NCI-H524 treated with DMSO at 0.1 percent for 48 hours (cell line): Measurements from ENCODE around the gene KCTD10.
"Not testable (repeated sequence)": the region's sequence is repeated elsewhere in the genome, so short reads cannot be mapped to it uniquely, and the experiment has no call there.

Experiments
- DNase-seq: peaks from one replicate; lab custom pipeline; 2025; lab: John Stamatoyannopoulos, UW

The KCTD10 gene

DNA sequence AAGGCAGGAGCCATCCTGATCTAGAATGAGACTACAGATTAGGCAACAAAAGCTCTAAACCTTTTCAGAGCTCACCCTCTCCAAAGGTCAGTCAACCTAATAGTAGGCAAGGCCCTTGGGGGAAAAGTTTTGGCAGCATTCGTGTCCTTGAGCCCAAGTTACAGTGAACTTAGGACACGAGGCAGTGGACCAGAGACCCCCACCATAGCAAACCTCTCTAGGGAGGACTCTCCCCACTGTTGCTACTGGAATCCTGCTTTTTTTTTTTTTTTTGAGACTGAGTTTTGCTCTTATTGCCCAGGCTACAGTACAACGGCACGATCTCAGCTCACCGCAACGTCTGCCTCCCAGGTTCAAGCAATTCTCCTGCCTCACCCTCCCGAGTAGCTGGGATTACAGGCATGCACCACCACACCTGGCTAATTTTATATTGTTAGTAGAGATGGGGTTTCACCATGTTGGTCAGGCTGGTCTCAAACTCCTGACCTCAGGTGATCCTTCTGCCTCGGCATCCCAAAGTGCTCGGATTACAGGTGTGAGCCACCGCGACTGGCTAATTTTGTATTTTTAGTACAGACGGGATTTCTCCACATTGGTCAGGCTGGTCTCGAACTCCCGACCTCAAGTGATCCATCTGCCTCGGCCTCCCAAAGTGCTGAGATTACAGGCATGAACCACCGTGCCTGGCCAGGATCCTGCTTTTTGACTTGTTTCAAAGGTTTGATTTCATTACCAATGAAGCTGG, 3.4 kb downstream of the KCTD10 start:
- not testable (repeated sequence) for DNase-seq

DNA sequence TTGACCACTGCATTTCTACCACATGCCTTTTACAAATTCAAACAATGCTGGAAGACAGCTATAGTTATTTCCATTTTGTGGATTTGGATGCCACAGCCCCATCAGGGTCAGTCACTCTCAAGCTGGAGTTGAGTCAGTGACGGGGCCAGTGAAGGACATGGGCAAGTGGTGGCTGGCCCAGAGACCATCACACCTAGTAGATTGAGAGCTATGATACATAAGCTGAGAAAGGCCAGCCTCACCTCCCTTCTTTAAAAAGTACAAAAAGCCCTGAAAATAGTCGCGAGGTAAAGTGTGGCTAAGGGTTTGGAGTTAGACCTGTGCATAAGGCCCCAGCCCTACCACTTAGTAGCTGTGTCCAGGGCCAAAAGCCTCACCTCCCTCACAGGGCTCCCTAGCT, 4.1 kb downstream of the KCTD10 start:
- no peak for DNase-seq

DNA sequence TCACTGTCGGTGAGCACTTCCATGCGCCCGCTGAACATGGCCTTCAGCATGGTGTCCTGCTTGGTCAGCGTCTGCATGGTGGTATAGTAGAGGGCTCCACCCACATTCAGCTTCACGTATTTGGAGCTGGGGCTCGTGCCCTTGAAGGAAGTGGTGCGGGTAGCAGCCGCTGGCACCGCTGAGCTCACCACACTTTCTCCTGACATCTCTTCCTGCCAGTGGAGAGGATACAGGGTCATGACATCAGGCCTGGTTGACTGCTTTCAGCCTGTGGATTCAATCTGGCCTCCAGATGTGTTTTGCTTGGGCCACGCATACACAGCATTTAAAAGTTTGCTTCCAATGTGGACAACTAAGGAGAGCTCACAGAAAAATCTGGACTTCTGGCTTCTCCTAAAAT, 7.6 kb downstream of the KCTD10 start:
- no peak for DNase-seq

DNA sequence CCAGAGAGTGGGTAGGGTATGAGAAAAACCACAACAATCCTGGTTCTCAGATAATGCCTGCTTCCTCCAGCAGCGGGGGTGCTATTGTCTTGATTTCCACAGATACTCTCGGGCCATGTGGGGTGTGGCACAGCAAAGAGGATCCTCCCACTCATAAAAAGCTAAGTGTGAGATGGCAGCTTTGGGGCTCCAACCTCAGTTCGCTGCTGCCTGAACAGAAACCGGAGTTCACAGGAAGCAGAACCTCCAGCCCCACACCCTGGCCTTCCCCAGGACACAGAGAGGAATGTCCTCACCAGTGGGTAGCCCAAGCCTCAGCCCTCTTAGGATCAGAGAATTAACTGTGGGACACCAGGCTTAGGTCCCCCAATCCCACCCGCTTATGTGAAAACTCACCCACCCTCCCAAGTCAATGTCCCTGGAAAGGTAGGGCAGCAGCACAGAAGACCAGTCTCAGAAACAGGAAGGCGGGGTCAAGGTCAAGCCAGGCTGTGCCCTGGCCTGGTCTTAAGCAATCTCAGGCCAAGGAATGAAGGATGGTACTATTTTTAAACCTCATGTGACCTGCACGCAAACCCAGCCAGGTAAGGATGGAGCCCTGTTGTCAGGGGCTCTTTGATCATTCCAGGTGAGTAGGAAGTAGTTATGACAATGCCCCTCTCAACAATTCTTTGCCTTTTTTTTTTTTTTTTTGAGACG, 9.0 kb downstream of the KCTD10 start:
- DNase-seq, result no peak

DNA sequence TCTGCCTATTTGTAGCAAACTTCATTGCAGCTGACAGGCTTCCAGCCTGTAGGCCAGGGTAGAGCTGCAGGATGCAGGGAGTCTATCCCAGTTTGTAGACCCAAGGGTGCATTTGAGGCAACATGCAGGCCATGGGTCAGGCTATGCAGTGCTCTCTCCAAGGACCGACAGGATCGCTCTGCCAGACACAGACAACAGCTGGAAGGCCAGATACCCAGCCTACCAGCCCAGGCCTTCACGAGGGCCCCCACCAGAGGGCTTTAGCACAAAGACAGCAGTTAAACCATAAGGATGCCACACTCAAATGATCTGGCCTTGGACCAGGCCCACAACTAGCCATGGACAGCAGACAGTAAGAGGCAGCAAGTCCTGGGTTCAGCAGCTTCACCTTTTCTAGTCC, 10.3 kb downstream of the KCTD10 start:
- DNase-seq, result no peak

DNA sequence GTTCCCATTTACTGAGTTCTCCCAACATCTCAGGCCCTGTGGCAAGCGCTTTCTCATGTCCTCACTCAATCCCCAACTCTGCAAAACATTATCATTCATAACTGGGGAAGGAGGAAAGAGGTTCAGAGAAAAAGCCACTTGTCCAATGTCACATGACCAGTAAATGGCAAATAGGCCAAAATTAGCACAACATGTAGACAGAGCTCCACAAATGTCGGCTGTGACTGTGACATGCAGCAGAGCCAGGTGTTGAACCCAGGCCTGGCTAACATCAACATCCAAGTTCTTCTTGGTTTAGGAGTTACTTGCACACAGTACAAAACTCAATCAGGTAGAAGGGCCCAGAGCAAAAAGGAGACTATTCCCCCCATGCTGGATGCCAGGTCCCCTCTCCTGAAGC, 10.8 kb downstream of the KCTD10 start:
- no peak for DNase-seq

DNA sequence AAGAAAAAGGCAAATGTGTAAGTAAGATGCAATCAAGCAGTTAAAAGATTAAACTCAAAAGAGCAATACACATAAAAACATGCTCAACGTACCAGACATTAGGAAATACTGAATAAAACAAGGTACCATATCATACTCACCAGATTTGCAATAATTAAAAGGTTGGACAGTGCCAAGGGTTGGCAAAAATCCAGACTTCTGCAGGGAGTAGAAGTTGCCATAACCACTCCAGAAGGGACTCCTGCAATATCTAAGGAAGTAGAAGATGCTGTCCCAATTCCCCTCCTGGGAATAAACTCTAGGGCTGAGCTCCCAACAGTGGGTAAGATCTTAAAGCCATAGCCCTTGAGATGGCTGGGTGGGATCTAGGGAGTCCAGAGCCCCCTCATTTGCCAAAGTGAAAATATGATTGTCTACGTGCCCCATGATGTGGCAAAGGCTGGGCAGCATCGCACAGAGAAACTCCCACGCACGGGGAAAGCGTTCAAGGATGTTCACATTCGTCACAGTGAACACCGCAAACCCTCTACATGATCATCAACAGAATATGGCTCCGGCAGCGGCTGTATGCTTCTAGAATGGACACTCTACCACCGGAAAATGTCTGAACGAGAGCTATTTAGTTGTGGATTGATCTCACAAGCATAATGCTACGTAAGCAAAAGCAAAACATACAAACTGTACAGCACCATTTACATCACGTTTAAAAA, 12.3 kb downstream of the KCTD10 start:
- DNase-seq, result no peak

DNA sequence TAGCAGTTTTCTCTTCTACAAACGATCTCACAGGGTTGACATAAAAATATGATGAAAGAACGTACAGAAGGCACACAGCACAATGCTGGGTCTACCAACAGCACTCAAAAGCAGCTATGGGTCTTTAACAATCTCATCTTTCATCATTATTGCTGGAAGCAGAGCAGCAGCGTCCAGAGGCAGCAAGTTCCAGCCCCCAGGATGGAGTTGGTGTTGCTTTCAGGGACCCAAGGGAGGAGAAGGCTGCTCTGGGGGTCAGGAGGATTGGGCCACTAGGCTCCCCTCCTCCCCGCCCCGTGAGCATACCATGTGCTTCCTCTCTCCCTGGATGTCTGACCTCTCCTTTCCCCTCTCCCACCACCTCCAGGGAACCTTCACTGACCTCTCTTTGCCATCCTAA, 13.3 kb downstream of the KCTD10 start:
- DNase-seq, result no peak

DNA sequence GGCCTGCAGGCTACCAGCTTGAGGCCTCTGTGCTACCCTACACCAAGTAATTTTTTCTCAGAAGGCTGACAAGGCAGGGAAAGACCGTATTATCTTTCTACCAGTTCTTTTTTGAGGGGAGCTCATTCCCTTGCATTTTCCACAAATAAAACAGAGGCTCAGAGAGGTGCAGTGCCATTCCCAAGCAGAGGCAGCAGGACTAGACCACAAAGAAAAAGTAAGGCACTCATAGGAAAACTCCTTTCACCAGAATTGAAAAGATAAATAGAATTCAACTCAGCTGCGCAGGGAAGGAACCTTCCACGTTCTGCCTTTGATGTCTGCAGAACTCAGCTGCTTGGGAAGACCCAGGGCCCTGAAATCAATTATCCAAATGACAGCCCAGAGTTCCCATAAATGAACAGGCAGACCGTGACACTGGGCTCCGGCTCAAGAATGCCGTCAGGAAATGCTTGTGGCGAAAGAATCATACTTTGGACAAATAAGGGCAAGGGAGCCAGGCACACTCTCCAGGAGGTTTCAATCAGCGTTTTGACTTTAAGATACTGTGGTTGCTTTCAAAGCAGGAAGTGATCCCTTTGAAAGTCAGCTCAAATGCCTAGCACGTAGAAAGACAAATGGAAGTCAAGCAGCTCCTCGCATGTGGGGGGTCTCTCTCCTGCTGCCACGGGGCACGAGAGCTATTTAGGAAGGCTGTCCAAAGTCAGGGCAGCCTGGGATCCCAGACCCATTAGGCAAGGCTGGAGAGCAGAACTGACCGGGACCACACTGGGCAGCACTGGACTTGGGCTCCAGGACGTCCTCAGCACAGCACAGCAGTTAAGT, 14.0 kb downstream of the KCTD10 start:
- no peak for DNase-seq

DNA sequence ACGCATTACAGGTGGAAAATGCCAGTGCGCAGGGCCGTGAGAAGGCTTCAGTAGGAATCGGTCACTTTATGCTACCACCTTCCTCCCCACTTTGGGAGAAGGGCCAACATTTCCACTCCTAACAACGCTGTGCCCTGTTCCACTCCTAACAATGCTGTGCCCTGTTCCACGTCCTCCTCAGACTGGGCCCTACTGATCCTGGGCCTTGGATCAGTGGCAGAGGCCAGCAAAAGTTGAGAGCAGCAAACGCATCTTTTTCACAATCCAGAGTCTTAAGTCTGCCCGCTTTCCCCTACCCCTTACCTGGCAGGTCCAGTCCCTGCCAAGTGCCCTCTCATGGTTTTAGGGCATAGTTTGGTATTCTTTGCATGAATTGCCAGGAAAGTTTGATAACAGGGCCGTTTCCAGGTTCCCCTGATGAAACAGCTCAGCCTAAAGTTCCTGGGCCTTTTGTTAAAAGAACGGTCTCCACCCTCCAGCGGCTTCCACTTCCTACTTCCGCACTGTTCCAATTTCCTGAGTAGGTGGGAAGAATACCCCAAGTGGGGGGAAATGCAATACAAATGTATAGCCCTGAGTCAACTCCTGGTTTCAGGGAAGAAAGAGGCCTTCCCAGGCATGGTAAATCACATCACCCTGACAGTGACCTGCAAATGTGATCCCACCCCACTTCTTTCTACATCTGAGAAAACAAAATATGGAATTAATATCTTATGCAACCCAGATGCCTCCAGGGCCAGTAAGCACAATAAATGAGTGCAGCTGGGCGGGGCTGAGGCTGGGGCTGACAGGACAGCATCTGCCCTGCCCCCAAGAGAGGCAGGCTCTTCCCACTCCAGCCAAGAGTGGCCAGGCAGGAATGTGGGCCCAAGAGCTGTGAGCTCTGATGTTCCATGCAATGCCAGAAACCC, 15.0 kb downstream of the KCTD10 start:
- DNase-seq, result no peak

DNA sequence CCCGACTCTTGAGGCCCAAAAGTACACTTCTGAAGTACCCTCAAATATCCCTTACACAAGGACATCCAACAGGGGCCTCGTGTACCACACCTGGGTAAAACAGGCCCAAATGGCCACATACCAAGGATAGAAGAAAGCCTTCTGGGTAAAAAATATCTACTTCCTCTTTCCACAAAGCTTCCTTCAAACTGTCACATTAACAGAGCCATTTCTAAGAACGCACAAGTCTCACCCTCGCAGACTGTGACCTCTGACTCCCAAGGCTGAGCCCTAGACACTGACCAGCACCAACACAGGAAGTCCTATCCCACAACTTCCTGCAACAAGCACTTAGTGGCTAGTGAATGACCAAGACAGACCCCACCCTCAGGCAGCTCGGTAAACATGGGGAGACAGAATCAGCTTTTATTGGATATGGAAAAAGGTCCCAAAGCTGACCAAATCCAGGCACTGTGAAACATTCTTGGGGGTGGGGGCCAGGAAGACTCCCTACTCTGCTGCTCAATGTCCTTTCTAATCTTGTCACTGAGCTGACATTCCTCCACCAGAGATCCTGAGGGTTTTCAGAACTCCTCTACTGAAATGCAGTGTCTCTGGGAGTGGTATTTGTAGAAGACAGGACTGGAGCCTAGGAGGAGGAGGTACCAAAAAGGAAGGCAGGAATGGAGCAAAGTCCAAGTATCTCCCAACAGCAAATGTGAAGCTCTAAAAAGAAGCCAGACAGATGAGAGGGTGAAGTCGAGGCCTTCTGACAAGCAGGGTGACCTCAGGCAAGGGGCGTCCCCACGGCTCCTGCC, 15.9 kb downstream of the KCTD10 start:
- no peak for DNase-seq

DNA sequence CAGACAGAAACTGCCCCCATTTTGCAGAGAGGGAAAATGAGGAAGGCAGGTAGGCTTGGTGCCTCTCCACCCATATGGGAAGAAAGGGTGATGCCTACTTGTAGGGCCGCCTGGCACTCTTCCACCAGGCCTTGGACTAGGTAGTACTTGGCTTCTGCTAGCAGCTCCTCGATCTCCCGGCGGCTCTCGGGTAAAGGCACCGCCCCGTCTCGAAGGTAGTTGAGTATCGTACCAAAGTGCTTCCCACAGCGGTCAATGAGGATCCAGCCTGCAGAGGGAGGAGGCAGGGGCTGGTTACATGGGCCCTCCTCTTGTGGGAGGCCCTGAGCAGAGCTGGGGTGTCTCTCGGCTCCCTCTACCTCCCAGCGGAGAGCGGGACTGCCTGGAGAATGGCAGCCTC, 16.6 kb downstream of the KCTD10 start:
- DNase-seq, result no peak

DNA sequence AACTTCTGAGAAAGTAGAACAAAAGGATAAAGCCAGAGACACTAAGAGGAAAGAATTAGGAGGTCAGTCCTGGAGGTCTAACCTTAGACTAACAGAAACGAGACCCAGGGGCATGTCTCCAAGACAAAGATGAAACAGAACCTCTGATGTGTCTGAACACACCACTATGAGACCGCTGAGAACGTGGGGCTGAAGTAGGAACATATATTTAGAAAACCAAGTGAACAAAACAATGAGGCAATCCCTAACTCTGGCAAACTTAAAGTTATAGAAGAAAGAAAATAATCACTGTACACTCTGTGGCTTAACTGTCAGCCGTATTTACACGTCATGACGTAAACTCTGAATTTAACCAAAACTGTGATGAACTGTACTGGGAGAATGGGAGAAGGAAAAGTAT, 17.9 kb downstream of the KCTD10 start:
- no peak for DNase-seq

DNA sequence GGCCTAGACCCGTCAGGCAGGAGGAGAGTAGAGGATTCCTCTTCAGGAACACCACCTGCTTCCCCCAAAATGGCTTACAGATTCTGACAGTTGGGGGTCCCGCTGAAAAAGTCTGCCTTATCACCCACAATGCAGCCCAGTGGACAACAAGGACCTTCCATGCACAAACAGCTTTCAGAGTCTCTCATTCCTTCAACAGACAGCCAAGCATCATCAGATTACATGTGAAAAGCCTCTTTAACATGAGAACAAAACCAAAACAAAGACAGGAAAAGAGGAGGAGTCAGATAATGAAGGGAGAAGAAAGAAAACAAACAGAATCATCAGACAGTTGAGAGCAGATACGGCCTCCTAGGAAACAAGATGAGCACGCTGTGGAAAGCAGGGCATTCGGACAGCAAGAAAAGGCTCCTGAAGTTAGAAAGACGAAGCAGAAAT, 18.3 kb downstream of the KCTD10 start:
- no peak for DNase-seq

DNA sequence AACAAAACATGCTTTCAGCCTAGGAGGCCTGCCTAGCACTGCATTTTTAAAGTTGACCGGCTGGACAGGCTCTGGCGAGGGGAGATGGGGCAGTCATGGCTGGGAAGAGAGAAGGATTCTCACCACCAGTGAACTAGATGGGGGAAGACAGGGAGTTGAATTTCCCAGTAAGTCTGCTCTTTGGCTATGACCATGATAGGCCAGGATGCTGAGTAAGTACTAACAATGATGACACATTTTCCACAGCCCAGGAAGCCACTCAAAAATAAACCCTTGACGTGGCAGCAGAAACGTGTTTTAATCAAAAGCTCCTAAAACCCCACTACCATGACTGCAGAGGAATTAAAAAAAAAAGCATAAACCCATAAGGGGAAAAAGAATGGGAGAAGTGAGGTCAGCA, 19.0 kb downstream of the KCTD10 start:
- DNase-seq, result no peak

DNA sequence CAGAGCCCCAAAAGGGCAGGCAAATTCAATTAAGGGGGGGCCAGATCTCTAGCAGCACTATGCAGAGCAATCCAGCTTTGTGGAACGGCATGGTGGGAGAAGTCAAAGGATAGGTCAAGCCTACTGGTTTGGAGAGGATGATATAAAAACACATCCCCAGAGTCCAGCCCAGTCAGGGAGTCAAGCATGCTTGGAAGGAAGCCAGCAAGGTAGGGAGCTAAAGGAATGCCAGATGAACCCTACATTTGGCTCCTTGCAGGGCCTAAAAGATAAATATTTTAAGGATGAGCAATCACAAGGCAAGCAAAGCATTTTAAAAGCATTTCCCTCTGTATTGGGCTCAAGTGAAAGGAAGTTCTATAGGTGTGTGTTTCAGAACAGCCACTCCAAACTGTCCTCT, 21.4 kb downstream of the KCTD10 start:
- DNase-seq, result no peak

DNA sequence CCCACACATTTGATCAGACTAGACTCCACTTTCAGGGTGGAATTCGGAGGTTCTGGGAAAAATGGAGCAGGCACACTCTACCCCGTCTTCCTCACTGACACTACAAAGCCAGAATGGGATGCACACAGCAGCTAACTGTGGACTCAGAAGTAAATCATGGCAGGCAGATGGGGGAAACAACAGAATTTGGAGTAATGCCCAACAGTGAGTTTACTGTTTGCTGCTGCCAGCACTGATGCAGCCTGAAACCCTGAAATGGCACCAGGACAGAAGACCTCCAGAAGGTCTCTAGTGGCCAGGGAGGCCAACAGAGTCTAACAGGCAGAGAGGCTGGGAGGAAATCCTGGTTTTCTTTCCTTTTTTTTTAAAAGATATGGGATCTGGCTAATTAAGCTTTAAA, 24.6 kb downstream of the KCTD10 start:
- DNase-seq, result no peak

DNA sequence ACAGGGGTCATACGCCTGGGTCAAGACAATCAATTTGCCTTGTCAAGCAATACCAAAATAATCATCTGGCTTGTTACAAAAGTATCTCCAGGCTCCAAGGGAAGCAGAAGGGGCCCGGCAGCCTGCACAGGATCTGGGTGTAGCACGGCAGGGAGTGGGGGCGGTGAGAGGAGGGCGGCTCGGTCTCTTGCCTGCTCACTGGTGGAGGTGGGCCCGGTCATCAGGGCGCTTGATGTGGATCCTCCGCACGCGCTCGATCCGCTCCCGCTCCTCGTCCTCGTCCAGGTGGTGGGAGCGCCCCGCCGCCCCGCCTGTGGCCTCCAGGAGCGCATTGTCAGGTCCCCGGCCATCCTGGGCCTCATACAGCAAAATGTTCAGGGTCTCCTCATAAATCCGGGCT, 25.7 kb downstream of the KCTD10 start:
- no peak for DNase-seq

DNA sequence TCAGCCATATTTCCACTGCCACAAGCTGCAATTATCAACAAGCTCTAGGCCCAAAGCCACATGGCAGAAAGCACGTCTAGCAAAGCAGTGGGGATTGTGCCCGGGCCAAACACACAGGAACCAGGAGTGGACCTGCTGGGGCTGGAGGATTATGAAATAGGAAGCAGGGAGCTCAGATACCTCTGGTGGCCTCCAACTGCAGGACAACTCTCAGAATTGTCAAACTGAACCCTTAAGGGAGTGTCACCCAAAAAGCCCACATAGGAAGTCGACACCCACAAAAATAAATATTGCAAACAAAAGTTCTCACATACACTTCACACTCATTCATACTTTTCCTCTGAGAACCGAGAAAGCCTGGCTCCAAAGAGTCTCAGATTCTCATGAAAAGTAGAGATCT, 26.1 kb downstream of the KCTD10 start:
- DNase-seq, result no peak

DNA sequence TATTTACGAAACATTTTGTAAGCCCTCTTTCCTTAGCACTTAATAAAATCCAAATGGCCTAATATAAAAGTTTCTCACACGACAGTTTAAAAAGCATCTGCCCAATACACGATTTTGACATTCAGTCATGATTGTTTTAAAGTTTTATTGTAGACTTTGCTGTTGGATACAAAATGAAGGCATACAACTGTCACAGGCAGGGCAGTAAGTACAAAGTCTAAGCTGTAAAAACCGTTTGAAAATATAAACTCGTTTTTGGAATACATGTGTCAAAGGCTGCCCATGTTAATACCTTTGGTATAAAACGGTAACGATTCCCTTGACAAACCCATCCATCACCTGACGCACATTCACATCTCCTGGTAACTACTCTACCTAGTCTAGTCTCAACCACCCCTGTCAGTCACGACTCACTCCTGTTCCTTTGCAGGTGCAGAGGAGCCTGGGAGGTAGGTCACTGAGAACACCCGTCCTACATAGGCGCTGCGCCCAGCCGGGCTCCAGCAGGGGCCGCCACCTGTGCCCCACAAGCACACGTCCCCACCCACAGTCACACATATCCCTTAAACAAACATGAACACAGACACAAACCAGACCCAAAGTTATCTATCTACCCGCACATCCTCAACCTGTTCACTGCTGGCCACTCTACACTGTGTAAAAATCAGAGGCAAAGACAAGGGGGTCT, 27.1 kb downstream of the KCTD10 start:
- DNase-seq, result no peak
